ENCODE measurements around the gene SAMD7.

DNA sequence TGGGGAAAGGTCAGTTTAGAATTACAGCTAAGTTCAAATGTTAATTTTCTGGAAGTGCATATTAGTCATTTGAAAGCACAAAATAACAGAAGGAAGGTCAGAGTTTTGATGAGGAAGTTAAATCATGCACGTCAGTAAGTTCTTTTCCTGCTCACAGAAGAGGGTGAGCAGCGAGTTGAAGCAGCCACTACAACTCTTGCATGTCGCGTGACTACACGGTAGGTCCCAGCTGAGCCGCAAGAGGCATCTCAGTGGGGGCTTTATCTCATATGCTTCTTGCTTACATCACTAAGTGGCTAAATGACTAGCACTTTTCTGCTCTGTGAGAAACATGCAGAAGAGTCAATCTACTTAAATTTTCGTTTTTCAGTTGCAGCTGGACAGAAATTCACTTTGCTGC, 33.9 kb downstream of the SAMD7 start:
- TF ChIP-seq, protein P1, sequence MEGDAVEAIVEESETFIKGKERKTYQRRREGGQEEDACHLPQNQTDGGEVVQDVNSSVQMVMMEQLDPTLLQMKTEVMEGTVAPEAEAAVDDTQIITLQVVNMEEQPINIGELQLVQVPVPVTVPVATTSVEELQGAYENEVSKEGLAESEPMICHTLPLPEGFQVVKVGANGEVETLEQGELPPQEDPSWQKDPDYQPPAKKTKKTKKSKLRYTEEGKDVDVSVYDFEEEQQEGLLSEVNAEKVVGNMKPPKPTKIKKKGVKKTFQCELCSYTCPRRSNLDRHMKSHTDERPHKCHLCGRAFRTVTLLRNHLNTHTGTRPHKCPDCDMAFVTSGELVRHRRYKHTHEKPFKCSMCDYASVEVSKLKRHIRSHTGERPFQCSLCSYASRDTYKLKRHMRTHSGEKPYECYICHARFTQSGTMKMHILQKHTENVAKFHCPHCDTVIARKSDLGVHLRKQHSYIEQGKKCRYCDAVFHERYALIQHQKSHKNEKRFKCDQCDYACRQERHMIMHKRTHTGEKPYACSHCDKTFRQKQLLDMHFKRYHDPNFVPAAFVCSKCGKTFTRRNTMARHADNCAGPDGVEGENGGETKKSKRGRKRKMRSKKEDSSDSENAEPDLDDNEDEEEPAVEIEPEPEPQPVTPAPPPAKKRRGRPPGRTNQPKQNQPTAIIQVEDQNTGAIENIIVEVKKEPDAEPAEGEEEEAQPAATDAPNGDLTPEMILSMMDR (IDR thresholded peaks at IDR 0.05) = no peak
- no peak for TF ChIP-seq POLR2A (IDR thresholded peaks at IDR 0.05)
- no peak for TF ChIP-seq EP300 (IDR thresholded peaks at IDR 0.05)
